GM12872 (cell line): ENCODE results near the gene C6.

Experiments
- TF ChIP-seq, protein P1 (sequence below): IDR thresholded peaks from 3 replicates; pipeline ENCODE4 v1.5.1; 2011; ENCODE audit warnings: low read depth, mild to moderate bottlenecking, low read length, moderate library complexity; ENCODE audit not compliant: insufficient read depth

C6 gene

DNA sequence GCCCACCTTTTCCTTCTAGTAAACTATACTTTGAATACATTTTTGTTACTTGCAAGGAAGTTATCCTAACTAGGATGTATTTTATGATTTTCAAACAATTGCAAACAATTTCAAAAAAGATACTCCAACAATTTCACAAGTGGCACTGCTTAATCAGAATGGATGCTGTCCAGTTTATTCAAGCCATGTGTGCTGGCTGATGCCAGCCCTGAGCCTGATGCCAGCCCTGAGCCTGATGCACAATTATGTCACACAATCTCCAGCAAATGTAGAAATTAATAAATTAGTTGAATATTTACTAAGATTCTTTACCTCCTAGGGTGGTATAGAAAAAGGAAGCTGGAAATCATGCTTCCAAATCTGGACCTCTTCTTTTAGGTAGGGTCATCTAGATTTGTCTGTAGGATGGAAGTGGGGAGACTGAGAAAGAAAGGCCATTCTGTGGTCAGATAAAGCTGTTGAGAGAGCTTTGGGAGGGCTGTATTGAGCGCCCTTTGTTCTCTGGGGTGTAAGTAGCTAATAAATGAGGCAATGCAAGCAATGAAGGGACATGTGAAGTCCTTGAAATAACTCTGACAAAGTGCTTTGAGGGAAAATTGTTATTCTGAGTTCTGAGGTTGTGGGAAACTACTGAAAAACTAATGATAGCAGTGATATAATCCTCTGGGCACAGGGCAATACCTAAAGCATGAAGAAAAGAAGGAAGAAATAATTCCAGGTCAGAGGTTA lies 5.8 kb upstream of the C6 start:
- TF ChIP-seq, protein P1, sequence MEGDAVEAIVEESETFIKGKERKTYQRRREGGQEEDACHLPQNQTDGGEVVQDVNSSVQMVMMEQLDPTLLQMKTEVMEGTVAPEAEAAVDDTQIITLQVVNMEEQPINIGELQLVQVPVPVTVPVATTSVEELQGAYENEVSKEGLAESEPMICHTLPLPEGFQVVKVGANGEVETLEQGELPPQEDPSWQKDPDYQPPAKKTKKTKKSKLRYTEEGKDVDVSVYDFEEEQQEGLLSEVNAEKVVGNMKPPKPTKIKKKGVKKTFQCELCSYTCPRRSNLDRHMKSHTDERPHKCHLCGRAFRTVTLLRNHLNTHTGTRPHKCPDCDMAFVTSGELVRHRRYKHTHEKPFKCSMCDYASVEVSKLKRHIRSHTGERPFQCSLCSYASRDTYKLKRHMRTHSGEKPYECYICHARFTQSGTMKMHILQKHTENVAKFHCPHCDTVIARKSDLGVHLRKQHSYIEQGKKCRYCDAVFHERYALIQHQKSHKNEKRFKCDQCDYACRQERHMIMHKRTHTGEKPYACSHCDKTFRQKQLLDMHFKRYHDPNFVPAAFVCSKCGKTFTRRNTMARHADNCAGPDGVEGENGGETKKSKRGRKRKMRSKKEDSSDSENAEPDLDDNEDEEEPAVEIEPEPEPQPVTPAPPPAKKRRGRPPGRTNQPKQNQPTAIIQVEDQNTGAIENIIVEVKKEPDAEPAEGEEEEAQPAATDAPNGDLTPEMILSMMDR, result no peak

DNA sequence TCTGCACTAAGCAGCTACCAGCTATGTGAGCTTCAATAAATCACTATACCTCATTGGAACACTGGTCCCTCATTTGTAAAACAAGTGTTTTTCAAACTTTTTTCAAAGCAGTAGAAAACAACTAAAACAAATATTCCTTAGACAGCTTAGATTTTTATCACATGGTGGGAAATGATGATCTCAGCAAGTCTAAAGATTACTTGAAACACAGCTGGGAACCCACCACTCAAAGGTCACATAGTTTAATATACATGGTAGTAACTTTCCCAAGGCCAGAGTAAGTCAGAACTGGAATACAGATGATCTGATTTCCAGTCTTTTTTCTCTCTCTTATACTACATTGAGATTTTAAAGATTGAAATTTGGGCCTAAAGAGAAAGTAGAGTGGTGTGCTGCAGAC lies 850 bp upstream of the C6 start:
- TF ChIP-seq, protein P1, result no peak

DNA sequence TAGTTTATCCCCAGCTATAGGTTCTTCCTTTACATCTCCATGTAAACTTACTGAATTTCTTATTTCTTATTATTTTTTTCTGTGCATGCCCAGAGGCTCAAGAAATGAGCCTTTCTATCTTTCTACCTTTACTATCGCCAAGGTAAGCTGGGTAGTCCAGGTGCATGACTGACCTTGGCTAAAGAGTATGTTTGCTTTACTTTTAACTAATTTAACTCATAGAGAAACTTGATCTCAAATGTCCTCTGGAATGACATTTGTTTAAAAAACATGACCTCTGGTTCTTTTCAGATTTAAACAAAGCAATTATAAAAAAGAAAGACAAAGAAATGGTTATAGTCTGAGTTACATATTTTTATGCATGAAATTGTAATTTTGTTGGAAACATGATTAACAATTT lies 397 bp downstream of the C6 start:
- TF ChIP-seq, protein P1, result no peak

DNA sequence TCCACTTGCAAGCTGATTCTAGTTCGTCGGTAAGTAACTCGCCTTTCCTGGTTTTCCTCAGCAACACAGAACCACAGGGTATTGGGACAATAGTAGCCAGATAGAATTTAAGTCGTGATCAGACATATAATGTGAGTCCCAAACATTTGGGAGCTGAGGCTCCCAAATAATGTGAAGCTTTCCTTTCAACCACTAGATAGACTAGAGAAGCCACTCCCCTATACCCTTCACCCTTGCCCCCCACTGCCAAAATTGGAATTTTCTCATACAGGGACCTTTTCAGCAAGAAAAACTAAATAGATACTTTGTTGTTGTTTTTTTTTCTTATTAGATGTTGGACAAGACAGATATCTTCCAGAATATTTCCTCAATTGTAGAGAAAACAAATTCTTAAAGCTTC lies 1.9 kb downstream of the C6 start:
- TF ChIP-seq, protein P1, result no peak

DNA sequence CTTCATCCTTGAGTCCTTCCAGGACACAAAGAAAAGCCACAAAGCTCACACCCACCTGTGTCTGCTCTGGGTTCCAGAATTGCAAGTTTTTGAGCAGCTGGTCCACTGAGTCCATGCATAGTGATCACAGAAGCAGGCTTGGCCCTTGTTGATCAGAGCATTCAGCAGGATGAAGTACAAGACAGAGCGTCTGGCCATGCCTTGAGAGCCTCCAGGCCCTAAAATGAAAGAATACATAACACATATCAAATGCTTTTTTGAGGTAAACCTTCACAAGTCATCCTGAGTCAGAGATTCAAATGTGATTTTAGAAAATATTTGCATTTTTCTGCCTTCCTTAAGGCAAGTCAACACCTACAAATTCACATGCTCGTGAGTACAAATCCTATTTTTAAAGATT lies 10.3 kb downstream of the C6 start:
- TF ChIP-seq, protein P1, result no peak

DNA sequence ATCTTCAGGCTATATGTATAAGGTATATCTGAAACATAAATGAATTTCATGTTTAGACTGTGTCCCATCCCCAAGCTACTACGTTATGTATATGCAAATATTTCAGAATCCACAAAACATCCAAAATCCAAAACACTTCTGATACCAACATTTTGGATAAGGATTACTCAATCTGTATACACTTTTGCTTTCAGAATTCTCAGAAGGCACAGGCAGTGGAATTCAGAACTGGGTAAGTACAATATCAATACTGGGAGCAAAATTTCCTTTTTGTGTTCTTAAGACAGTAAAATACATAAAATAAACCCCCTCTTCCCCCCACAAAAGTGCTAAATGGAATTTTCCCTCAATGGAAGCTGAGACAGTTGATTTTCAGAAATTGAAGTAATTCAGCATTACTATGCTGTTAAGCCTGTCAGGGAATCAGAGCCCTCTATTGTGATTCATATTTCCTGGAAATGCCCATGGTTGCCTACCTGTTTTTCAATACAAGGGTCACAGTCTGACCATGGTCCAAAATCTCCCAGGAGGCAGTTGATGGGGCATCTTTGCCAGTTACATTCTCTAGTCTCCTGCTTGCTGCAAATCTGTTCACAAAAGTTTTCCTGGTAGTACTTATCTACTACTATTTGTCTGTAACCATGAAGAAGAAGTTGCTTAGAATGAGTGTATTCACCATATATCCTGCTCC lies 12.1 kb downstream of the C6 start:
- TF ChIP-seq, protein P1, result no peak

DNA sequence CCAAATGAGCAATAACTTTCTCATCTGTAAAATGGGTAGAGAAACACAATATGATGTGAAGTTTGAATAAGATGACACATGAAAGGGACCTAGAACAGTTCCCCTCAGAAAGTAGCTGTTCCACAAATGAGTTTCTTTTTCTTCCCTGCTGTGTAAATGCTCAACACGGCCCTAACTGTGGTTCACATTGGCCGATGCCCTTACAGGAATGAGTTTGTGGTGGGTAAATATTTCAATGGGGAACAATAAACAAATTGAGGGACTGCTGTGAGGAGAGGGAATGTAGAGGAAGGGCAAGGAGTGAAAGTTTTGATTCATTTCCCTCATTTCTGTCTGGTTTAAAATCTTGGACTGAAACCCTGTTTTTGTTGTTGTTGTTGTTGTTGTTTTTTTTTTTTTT lies 12.8 kb downstream of the C6 start:
- TF ChIP-seq, protein P1, result no peak
